ENCODE results near the gene CHN2.

Gene CHN2

GRCh38 chr7:29355388-29355787, 160.8 kb downstream of the CHN2 start:
- no peaks in the 10 kb centered on the region for H3K36me3 ChIP-seq (ENCODE audit: control insufficient read depth, insufficient read depth, low read length)
- H3K9ac ChIP-seq (ENCODE audit: low read length) = no peak overlapping the region
- no peak overlapping the region for H3K4me3 ChIP-seq (ENCODE audit: low read depth, low read length)
- no peaks in the 10 kb centered on the region for H3K27me3 ChIP-seq (ENCODE audit: control insufficient read depth, insufficient read depth, low read length)
- H3K9me3 ChIP-seq (ENCODE audit: control insufficient read depth, insufficient read depth, low read depth, low read length) = no peaks in the 10 kb centered on the region
- H3K27ac ChIP-seq (ENCODE audit: low read depth, low read length) = no peak overlapping the region
- H3K4me1 ChIP-seq (ENCODE audit: control insufficient read depth, insufficient read depth, low read length) = peaks cover 3% of the 10 kb centered on the region; the same call in 1 of the 2 replicates

DNA sequence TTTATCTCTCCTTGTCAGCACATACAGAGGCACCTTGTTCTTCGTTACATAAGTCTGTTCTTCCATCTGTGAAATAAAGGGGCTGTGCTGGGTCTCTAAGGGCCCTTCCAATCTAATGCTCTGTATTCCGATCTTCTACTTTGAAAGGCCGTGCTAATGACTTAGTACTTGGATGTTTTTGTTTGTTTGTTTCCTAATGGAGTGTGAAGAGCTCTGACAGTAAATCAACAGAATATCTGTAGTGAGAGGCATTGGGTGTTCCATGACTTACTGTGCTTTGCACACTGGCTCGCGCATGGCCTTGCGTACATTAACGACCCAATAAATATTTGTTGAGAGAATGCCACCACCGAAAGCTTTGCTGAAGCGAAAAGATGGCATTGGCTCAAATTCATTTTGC, 162.1 kb downstream of the CHN2 start:
- Histone ChIP-seq H3K36me3 (ENCODE audit: control insufficient read depth, insufficient read depth, low read length) (no peaks in the 10 kb centered on the region), H3K27me3 (ENCODE audit: control insufficient read depth, insufficient read depth, low read length) (no peaks in the 10 kb centered on the region), H3K4me3 (ENCODE audit: low read depth, low read length) (no peak overlapping the region), H3K27ac (ENCODE audit: low read depth, low read length) (no peak overlapping the region), H3K9me3 (ENCODE audit: control insufficient read depth, insufficient read depth, low read depth, low read length) (no peaks in the 10 kb centered on the region), H3K9ac (ENCODE audit: low read length) (no peak overlapping the region), H3K4me1 (ENCODE audit: control insufficient read depth, insufficient read depth, low read length) (peaks cover 3% of the 10 kb centered on the region; the same call in 1 of the 2 replicates)

- no peak overlapping the region for H3K27ac ChIP-seq (ENCODE audit: low read depth, low read length)
- no peaks in the 10 kb centered on the region for H3K36me3 ChIP-seq (ENCODE audit: control insufficient read depth, insufficient read depth, low read length)
- no peak overlapping the region for H3K9ac ChIP-seq (ENCODE audit: low read length)
- H3K4me3 ChIP-seq (ENCODE audit: low read depth, low read length) = no peak overlapping the region
- peaks cover 3% of the 10 kb centered on the region; the same call in 1 of the 2 replicates for H3K4me1 ChIP-seq (ENCODE audit: control insufficient read depth, insufficient read depth, low read length)
- H3K9me3 ChIP-seq (ENCODE audit: control insufficient read depth, insufficient read depth, low read depth, low read length) = no peaks in the 10 kb centered on the region
- H3K27me3 ChIP-seq (ENCODE audit: control insufficient read depth, insufficient read depth, low read length) = no peaks in the 10 kb centered on the region
These were observed 165.0 kb downstream of the CHN2 start for GRCh38 chr7:29359482-29360093.

DNA sequence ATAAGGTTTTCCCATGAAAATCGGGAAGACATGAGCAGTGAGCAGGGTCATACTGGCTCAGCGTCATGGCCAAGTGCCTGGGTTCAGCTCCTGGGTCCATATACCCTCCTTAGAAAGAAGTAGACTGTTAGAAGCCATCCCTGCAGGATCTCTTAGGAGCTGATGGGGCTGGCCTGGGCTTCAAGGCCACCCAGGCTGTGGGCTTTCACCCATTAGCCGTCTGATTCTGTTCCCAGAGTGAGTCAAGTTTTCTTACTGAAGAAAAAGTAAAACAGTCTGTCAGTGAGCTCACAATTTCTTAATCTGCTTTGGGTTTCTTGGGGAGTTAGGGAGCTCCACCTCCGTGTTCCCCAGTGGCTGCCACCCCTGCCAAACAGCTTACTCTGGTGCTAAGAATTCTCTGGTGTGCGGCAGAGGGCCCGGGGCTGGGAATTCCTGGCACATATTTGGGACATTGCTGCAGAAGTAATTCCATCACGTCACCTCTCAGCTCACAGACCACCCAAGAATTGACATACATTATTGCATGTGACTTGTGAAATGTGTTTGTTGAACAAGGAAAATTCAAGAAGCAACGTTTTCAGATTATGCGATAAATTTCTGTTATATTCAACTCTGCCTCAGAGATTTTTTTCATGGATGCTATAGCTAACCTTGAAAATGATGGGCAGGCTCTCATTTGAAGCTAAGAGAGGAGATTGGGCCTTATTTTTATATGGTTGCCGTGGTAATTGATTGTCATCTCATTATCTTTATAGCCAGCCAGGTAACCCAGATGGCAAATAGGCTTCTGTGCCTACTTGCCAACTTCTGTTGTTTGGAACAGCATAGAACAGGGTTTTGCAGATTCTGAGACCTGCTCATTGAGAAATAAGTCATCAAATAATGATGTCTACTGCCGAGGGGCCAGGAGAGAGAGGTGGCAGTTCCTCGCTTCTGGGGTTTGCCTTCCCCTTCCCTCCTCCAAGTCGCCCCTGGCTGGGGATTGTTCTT, 166.4 kb downstream of the CHN2 start:
- H3K4me1 ChIP-seq (ENCODE audit: control insufficient read depth, insufficient read depth, low read length) = peaks cover 3% of the 10 kb centered on the region; the same call in 1 of the 2 replicates
- H3K4me3 ChIP-seq (ENCODE audit: low read depth, low read length) = no peak overlapping the region
- H3K27me3 ChIP-seq (ENCODE audit: control insufficient read depth, insufficient read depth, low read length) = no peaks in the 10 kb centered on the region
- H3K9ac ChIP-seq (ENCODE audit: low read length) = no peak overlapping the region
- H3K9me3 ChIP-seq (ENCODE audit: control insufficient read depth, insufficient read depth, low read depth, low read length) = no peaks in the 10 kb centered on the region
- H3K27ac ChIP-seq (ENCODE audit: low read depth, low read length) = no peak overlapping the region
- no peaks in the 10 kb centered on the region for H3K36me3 ChIP-seq (ENCODE audit: control insufficient read depth, insufficient read depth, low read length)

DNA sequence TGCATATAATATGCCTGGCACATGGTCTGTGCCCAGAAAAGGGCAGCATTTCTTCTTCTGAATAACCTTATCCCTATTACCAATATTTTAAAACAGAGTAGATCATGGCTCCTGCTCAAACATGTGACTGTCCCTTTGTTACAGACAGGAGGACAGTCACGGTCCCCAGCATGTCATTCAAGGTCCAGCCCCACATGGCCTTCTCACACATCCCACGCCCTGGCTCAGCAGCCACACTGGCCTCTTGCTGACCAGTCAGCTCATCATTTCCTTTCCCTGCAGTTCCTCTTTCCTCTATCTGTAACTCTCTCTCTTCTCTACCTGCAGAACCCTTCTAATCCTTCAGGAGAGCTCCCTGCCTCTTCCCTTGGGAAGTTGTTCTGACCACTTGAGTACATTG, 167.8 kb downstream of the CHN2 start:
- Histone ChIP-seq H3K9ac (ENCODE audit: low read length) (no peak overlapping the region), H3K4me1 (ENCODE audit: control insufficient read depth, insufficient read depth, low read length) (peaks cover 2% of the 10 kb centered on the region; the same call in 1 of the 2 replicates), H3K27me3 (ENCODE audit: control insufficient read depth, insufficient read depth, low read length) (no peaks in the 10 kb centered on the region), H3K27ac (ENCODE audit: low read depth, low read length) (no peak overlapping the region), H3K36me3 (ENCODE audit: control insufficient read depth, insufficient read depth, low read length) (no peaks in the 10 kb centered on the region), H3K4me3 (ENCODE audit: low read depth, low read length) (no peak overlapping the region), H3K9me3 (ENCODE audit: control insufficient read depth, insufficient read depth, low read depth, low read length) (no peaks in the 10 kb centered on the region)

DNA sequence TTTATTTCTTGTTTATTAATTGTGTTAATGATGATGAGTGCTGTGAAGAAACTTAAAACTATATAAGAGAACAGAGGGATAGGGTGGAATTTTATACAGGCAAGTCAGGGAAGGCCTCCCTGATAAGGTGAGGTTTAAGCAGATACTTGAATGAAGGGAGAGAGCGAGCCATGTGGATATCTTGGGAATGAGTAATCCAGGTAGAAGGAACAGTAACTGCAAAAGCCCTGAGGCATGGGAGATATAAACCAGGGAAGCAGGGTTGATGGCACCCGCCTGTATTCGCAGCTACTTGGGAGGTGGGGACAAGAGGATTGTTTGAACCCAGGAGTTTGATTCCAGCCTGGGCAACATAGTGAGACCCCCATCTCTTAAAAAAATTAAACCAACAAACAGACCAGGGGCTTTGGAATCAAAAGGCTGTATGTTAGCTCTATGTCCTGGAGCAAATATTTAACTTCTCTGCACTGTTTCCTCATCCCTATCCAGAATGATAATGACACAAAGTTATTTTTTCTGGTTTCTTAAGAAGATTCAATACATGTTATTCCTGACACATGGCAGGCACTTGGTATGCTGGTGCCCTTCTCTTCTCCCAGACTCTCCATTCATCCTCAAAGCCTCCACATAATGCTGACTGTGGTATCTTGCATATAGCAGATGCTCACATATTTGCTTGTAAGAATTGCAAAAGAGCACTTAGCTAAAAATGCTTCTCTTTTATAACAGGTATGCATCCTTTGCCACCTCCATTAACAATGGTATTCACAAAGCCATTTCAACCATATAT, 169.3 kb downstream of the CHN2 start:
- H3K4me3 ChIP-seq (ENCODE audit: low read depth, low read length) = no peak overlapping the region
- no peak overlapping the region for H3K27ac ChIP-seq (ENCODE audit: low read depth, low read length)
- H3K4me1 ChIP-seq (ENCODE audit: control insufficient read depth, insufficient read depth, low read length) = peaks cover 3% of the 10 kb centered on the region; the same call in 1 of the 2 replicates
- H3K9ac ChIP-seq (ENCODE audit: low read length) = no peak overlapping the region
- no peaks in the 10 kb centered on the region for H3K36me3 ChIP-seq (ENCODE audit: control insufficient read depth, insufficient read depth, low read length)
- no peaks in the 10 kb centered on the region for H3K27me3 ChIP-seq (ENCODE audit: control insufficient read depth, insufficient read depth, low read length)
- H3K9me3 ChIP-seq (ENCODE audit: control insufficient read depth, insufficient read depth, low read depth, low read length) = no peaks in the 10 kb centered on the region

GRCh38 chr7:29364661-29365060, 170.1 kb downstream of the CHN2 start:
- H3K4me1 ChIP-seq (ENCODE audit: control insufficient read depth, insufficient read depth, low read length) = peaks cover 5% of the 10 kb centered on the region; the same call in 1 of the 2 replicates

GRCh38 chr7:29365423-29365822, 170.8 kb downstream of the CHN2 start:
- Histone ChIP-seq H3K4me1 (ENCODE audit: control insufficient read depth, insufficient read depth, low read length) (peaks cover 10% of the 10 kb centered on the region), H3K4me3 (ENCODE audit: low read depth, low read length) (no peak overlapping the region), H3K36me3 (ENCODE audit: control insufficient read depth, insufficient read depth, low read length) (no peaks in the 10 kb centered on the region), H3K27ac (ENCODE audit: low read depth, low read length) (no peak overlapping the region), H3K9me3 (ENCODE audit: control insufficient read depth, insufficient read depth, low read depth, low read length) (no peaks in the 10 kb centered on the region), H3K9ac (ENCODE audit: low read length) (no peak overlapping the region), H3K27me3 (ENCODE audit: control insufficient read depth, insufficient read depth, low read length) (no peaks in the 10 kb centered on the region)

More at GRCh38 chr7:29364661-29365060, 170.1 kb downstream of the CHN2 start:
- Histone ChIP-seq H3K36me3 (ENCODE audit: control insufficient read depth, insufficient read depth, low read length) (no peaks in the 10 kb centered on the region), H3K27me3 (ENCODE audit: control insufficient read depth, insufficient read depth, low read length) (no peaks in the 10 kb centered on the region), H3K9ac (ENCODE audit: low read length) (no peak overlapping the region), H3K9me3 (ENCODE audit: control insufficient read depth, insufficient read depth, low read depth, low read length) (no peaks in the 10 kb centered on the region), H3K27ac (ENCODE audit: low read depth, low read length) (no peak overlapping the region), H3K4me3 (ENCODE audit: low read depth, low read length) (no peak overlapping the region)

GRCh38 chr7:29367784-29368183, 173.2 kb downstream of the CHN2 start:
- H3K36me3 ChIP-seq (ENCODE audit: control insufficient read depth, insufficient read depth, low read length) = no peaks in the 10 kb centered on the region
- H3K4me1 ChIP-seq (ENCODE audit: control insufficient read depth, insufficient read depth, low read length) = peaks cover 10% of the 10 kb centered on the region
- H3K9ac ChIP-seq (ENCODE audit: low read length) = no peak overlapping the region
- H3K4me3 ChIP-seq (ENCODE audit: low read depth, low read length) = no peak overlapping the region
- no peaks in the 10 kb centered on the region for H3K9me3 ChIP-seq (ENCODE audit: control insufficient read depth, insufficient read depth, low read depth, low read length)
- H3K27me3 ChIP-seq (ENCODE audit: control insufficient read depth, insufficient read depth, low read length) = no peaks in the 10 kb centered on the region
- no peak overlapping the region for H3K27ac ChIP-seq (ENCODE audit: low read depth, low read length)

DNA sequence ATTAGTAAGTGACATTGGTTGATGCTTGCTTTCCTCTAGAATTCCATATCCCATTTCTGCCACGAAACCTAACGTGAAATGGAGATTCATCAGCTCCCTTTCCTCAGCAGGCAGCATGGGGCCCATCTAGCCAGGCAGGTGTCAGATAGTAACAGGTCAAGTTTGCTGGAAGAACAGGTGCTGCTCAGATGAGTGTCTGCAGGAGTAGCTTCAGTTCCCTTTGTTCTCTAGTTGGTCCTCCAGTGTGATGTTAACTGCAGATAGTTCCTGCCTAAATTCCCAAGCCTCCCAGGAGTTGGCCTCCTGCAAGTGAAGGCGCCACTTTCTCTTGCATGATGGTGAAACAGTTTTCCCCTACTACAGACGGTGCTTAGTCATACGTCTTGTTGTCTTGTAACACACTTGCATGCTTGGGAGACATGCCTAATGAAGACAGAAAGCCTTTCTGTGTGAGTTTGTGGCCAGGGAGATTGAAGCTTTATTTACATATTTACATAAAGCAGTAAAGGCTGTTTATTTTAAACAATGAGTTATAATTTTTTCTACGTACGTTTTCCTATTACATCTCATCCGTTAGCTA, 175.4 kb downstream of the CHN2 start:
- H3K36me3 ChIP-seq (ENCODE audit: control insufficient read depth, insufficient read depth, low read length) = no peaks in the 10 kb centered on the region
- H3K27me3 ChIP-seq (ENCODE audit: control insufficient read depth, insufficient read depth, low read length) = no peaks in the 10 kb centered on the region
- H3K9me3 ChIP-seq (ENCODE audit: control insufficient read depth, insufficient read depth, low read depth, low read length) = no peaks in the 10 kb centered on the region
- no peak overlapping the region for H3K27ac ChIP-seq (ENCODE audit: low read depth, low read length)
- H3K4me3 ChIP-seq (ENCODE audit: low read depth, low read length) = no peak overlapping the region
- H3K4me1 ChIP-seq (ENCODE audit: control insufficient read depth, insufficient read depth, low read length) = peaks cover 10% of the 10 kb centered on the region
- no peak overlapping the region for H3K9ac ChIP-seq (ENCODE audit: low read length)
